ENCODE measurements around the gene TCEANC.
A peak's percentile ranks its signal among the peaks of the same experiment; 100 is the strongest.

TCEANC gene

GRCh38 chrX:13681595-13681994 is 28.7 kb downstream of the TCEANC start:
- no peaks in the 10 kb centered on the region for H3K36me3 ChIP-seq (ENCODE audit: insufficient read depth, low read length)
- H3K4me2 ChIP-seq (ENCODE audit: low read length), result no peak overlapping the region
- no peaks in the 10 kb centered on the region for H3K4me1 ChIP-seq (ENCODE audit: control insufficient read depth, insufficient read depth, low read length)
- no peak overlapping the region for H3K4me3 ChIP-seq (ENCODE audit: low read length)
- H3K27me3 ChIP-seq (ENCODE audit: control insufficient read depth, insufficient read depth, low read length), result no peaks in the 10 kb centered on the region
- H3K9ac ChIP-seq (ENCODE audit: low read depth, low read length), result no peak overlapping the region
- no peaks in the 10 kb centered on the region for H3K9me3 ChIP-seq (replicated peaks; ENCODE audit: low read length)

- Histone ChIP-seq H3K4me2 (ENCODE audit: low read length) (no peak overlapping the region), H3K27me3 (ENCODE audit: control insufficient read depth, insufficient read depth, low read length) (no peaks in the 10 kb centered on the region), H3K4me3 (ENCODE audit: low read length) (no peak overlapping the region), H3K36me3 (ENCODE audit: insufficient read depth, low read length) (no peaks in the 10 kb centered on the region), H3K9ac (ENCODE audit: low read depth, low read length) (no peak overlapping the region), H3K4me1 (ENCODE audit: control insufficient read depth, insufficient read depth, low read length) (no peaks in the 10 kb centered on the region), H3K9me3 (replicated peaks; ENCODE audit: low read length) (no peaks in the 10 kb centered on the region)
Measured at GRCh38 chrX:13684361-13684760, 31.4 kb downstream of the TCEANC start.

DNA sequence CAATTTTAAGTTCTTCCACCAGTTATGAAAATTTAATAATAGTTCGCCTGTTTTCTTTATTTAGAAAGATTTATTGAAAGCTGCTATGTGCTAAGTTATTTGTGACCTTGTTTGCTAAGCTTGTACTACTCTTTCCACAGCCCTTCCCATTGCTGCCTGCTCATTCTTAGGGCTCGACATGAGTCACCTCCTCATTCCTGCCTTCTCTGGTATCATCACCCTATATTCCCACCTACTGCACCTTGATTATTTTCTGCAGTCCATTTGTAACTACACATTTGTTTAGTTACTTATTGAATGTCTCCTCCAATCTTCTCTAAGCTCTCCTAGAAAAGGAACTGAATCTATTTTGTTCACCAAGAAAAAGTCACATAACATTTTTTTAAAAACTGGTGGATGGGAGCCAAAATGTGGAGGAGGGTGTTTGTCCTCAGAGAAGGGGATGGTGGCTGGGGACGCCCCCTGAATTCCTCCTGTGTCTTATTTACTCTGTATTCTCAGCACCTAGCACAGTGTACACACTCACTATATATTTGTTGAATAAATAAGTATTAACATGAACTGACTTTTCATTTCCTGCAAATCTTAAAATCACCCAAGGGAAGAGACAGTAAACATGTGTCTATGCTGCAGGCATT is 32.3 kb downstream of the TCEANC start:
- H3K9me3 ChIP-seq (replicated peaks; ENCODE audit: low read length), result no peaks in the 10 kb centered on the region
- H3K36me3 ChIP-seq (ENCODE audit: insufficient read depth, low read length), result no peaks in the 10 kb centered on the region
- no peaks in the 10 kb centered on the region for H3K27me3 ChIP-seq (ENCODE audit: control insufficient read depth, insufficient read depth, low read length)
- H3K4me2 ChIP-seq (ENCODE audit: low read length), result no peak overlapping the region
- no peaks in the 10 kb centered on the region for H3K4me1 ChIP-seq (ENCODE audit: control insufficient read depth, insufficient read depth, low read length)
- no peak overlapping the region for H3K4me3 ChIP-seq (ENCODE audit: low read length)
- H3K9ac ChIP-seq (ENCODE audit: low read depth, low read length), result no peak overlapping the region

DNA sequence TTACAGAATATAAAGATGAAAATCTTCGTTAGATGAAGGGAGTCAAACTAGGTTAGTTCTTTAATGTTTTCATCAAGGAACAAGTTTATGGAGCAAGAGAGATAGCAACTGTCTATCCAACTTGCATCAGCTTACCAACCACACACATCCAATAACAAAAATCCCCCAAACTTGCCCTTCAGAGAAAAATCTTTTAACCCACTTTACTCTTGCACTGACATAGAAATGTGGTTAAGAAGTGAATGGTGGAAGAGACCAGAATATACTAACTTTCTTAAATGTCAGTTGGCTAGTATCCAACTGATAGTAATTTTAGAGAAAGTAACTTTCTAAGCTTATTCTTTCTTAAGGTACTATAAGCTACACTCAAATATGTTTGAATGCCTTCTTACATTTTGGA is 34.3 kb downstream of the TCEANC start:
- Histone ChIP-seq H3K36me3 (ENCODE audit: insufficient read depth, low read length) (no peaks in the 10 kb centered on the region), H3K9me3 (replicated peaks; ENCODE audit: low read length) (no peaks in the 10 kb centered on the region), H3K9ac (ENCODE audit: low read depth, low read length) (no peak overlapping the region), H3K4me3 (ENCODE audit: low read length) (no peak overlapping the region), H3K27me3 (ENCODE audit: control insufficient read depth, insufficient read depth, low read length) (no peaks in the 10 kb centered on the region), H3K4me2 (ENCODE audit: low read length) (no peak overlapping the region), H3K4me1 (ENCODE audit: control insufficient read depth, insufficient read depth, low read length) (peaks cover 3% of the 10 kb centered on the region)

GRCh38 chrX:13688384-13688957 is 35.5 kb downstream of the TCEANC start:
- peak overlapping the region; percentile 94 for H3K9ac ChIP-seq (ENCODE audit: low read depth, low read length)
- H3K4me2 ChIP-seq (ENCODE audit: low read length), result peak overlapping the region; percentile 87
- peaks cover 3% of the 10 kb centered on the region for H3K4me1 ChIP-seq (ENCODE audit: control insufficient read depth, insufficient read depth, low read length)
- no peaks in the 10 kb centered on the region for H3K36me3 ChIP-seq (ENCODE audit: insufficient read depth, low read length)
- H3K4me3 ChIP-seq (ENCODE audit: low read length), result peak overlapping the region; percentile 85
- H3K9me3 ChIP-seq (replicated peaks; ENCODE audit: low read length), result no peaks in the 10 kb centered on the region
- no peaks in the 10 kb centered on the region for H3K27me3 ChIP-seq (ENCODE audit: control insufficient read depth, insufficient read depth, low read length)

DNA sequence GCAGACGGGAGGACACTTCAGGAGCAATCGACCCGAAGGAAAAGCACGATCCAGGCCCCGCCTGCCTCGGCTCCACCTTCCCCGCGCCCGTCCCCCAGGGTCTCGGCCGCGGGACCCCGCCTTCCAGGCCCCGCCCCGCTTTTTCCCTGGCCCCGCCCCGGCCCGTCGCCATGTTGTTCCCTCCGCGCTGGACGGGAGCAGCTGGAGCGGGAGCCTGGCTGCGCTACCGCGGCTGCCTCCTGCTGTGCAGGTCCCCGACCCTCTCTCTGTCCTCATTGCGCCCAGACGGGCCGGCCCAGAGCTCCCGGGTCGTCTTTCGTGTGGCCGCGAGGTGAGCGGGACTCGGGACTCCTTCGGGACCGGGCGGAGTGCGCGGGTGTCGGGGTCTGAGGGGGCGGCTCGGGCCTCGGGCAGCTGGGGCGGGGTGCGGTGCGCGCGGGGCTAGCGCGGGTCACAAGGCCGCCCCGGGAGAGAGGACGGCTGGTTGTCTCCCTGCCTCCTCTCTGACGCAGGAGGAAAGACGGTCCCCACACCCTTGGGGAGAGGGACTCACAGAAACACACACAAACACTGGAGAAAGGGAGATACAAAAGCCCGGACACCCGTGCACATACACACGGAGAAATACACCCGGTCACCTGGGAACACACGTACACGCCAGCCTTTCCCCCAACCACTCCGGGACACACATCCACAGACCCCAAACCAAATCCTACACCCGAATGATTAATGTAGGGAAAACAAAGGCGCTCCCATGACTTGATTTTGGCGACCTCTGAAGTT is 36.2 kb downstream of the TCEANC start, which contains the start of gene RAB9A:
Gene RAB9A, plus strand, starts transcription at position 171 of the 783 bp plus-strand sequence. CDS start 19,619 bp downstream, outside the sequence.
- Histone ChIP-seq H3K4me2 (ENCODE audit: low read length) (peak within 1 kb of the TSS; percentile 87), H3K9me3 (replicated peaks; ENCODE audit: low read length) (no peaks in the 10 kb centered on the region), H3K4me3 (ENCODE audit: low read length) (peak within 1 kb of the TSS; percentile 85), H3K36me3 (ENCODE audit: insufficient read depth, low read length) (no peaks in the 10 kb centered on the region), H3K4me1 (ENCODE audit: control insufficient read depth, insufficient read depth, low read length) (peaks cover 6% of the 10 kb centered on the region), H3K9ac (ENCODE audit: low read depth, low read length) (peak within 1 kb of the TSS; percentile 94), H3K27me3 (ENCODE audit: control insufficient read depth, insufficient read depth, low read length) (no peaks in the 10 kb centered on the region)

- H3K27me3 ChIP-seq (ENCODE audit: control insufficient read depth, insufficient read depth, low read length), result no peaks in the 10 kb centered on the region
- no peaks in the 10 kb centered on the region for H3K36me3 ChIP-seq (ENCODE audit: insufficient read depth, low read length)
- peak overlapping the region; percentile 94 for H3K9ac ChIP-seq (ENCODE audit: low read depth, low read length)
- no peaks in the 10 kb centered on the region for H3K9me3 ChIP-seq (replicated peaks; ENCODE audit: low read length)
- H3K4me2 ChIP-seq (ENCODE audit: low read length), result peak overlapping the region; percentile 87
- peaks cover 12% of the 10 kb centered on the region for H3K4me1 ChIP-seq (ENCODE audit: control insufficient read depth, insufficient read depth, low read length)
- H3K4me3 ChIP-seq (ENCODE audit: low read length), result peak overlapping the region; percentile 85
Measured at GRCh38 chrX:13689741-13690211, 36.8 kb downstream of the TCEANC start.

- Histone ChIP-seq H3K27me3 (ENCODE audit: control insufficient read depth, insufficient read depth, low read length) (no peaks in the 10 kb centered on the region), H3K9me3 (replicated peaks; ENCODE audit: low read length) (no peaks in the 10 kb centered on the region), H3K4me2 (ENCODE audit: low read length) (peak overlapping the region; percentile 87), H3K9ac (ENCODE audit: low read depth, low read length) (peak overlapping the region; percentile 94), H3K4me1 (ENCODE audit: control insufficient read depth, insufficient read depth, low read length) (peaks cover 13% of the 10 kb centered on the region), H3K36me3 (ENCODE audit: insufficient read depth, low read length) (no peaks in the 10 kb centered on the region), H3K4me3 (ENCODE audit: low read length) (peak overlapping the region; percentile 85)
Measured at GRCh38 chrX:13690836-13691235, 37.9 kb downstream of the TCEANC start.

- peaks cover 13% of the 10 kb centered on the region for H3K4me1 ChIP-seq (ENCODE audit: control insufficient read depth, insufficient read depth, low read length)
Measured at GRCh38 chrX:13691841-13692371, 39.0 kb downstream of the TCEANC start.

DNA sequence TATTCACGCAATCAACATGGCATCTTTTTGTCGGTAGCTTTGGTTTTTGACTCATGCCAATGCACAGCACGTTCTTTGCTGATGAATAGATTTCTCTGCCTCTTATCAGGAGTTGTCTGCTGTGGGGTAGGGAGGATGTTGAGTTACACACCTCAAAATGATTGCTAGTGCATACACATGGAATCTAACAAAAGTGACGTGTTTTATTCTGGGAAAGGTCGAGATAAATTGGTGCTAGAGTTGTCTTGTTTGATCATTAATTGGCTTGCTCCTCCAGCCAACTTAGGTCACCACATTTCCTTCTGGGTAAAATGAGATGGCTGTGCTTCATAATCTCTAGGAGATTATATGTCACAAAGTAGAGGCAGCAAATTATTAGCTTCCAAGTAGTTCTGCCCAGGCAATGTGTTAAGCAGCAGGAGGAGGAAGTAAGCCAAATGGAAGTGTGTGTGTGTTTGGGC is 39.9 kb downstream of the TCEANC start:
- Histone ChIP-seq H3K27me3 (ENCODE audit: control insufficient read depth, insufficient read depth, low read length) (no peaks in the 10 kb centered on the region), H3K9me3 (replicated peaks; ENCODE audit: low read length) (no peaks in the 10 kb centered on the region), H3K4me1 (ENCODE audit: control insufficient read depth, insufficient read depth, low read length) (peaks cover 13% of the 10 kb centered on the region), H3K36me3 (ENCODE audit: insufficient read depth, low read length) (no peaks in the 10 kb centered on the region), H3K4me2 (ENCODE audit: low read length) (no peak overlapping the region), H3K4me3 (ENCODE audit: low read length) (no peak overlapping the region), H3K9ac (ENCODE audit: low read depth, low read length) (no peak overlapping the region)

More at GRCh38 chrX:13691841-13692371, 39.0 kb downstream of the TCEANC start:
- no peaks in the 10 kb centered on the region for H3K36me3 ChIP-seq (ENCODE audit: insufficient read depth, low read length)
- no peak overlapping the region for H3K4me2 ChIP-seq (ENCODE audit: low read length)
- H3K27me3 ChIP-seq (ENCODE audit: control insufficient read depth, insufficient read depth, low read length), result no peaks in the 10 kb centered on the region
- no peak overlapping the region for H3K4me3 ChIP-seq (ENCODE audit: low read length)
- no peaks in the 10 kb centered on the region for H3K9me3 ChIP-seq (replicated peaks; ENCODE audit: low read length)
- H3K9ac ChIP-seq (ENCODE audit: low read depth, low read length), result no peak overlapping the region

DNA sequence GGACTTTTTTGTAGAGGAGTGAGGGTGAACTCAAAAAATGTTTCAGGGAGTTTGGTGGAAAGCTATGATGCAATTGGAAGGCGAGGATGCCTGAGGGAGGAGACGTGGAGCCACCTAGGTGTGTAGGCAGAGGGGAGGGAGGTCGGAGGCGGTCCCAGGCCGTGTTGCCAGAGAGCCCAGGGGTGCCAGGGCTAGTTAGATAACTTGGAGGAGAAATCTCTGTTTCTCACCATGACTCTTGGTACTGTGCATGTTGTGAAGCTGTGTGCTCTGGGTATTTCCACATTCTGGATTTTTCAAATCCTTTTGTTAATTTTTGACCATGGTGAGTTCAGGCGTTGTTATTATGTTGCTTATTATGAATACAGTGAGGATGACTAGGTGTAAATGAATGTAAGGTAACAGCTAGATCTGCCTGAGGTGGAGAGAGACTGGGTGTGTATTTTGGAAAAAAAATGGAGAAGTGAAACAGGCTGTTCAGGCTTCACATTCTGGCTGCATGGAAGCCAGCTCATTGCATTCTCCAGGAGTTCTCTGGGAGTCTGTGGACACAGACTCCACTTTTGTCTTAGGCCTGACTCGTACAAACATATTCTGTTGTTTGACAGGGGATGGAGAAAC is 40.5 kb downstream of the TCEANC start:
- Histone ChIP-seq H3K4me3 (ENCODE audit: low read length) (no peak overlapping the region), H3K27me3 (ENCODE audit: control insufficient read depth, insufficient read depth, low read length) (no peaks in the 10 kb centered on the region), H3K4me2 (ENCODE audit: low read length) (peak overlapping the region; percentile 2), H3K9ac (ENCODE audit: low read depth, low read length) (no peak overlapping the region), H3K4me1 (ENCODE audit: control insufficient read depth, insufficient read depth, low read length) (peaks cover 13% of the 10 kb centered on the region), H3K36me3 (ENCODE audit: insufficient read depth, low read length) (no peaks in the 10 kb centered on the region), H3K9me3 (replicated peaks; ENCODE audit: low read length) (no peaks in the 10 kb centered on the region)

All from skeletal muscle satellite cell (primary cell).